DMS 273 (cell line): ENCODE measurements around the gene FREM3.
"Not testable (repeated sequence)": the region's sequence is repeated elsewhere in the genome, so short reads cannot be mapped to it uniquely, and the experiment has no call there.

ENCODE experiments used
- DNase-seq: peaks from one replicate; lab custom pipeline; 2025; ENCODE audit not compliant: unreplicated experiment; lab: John Stamatoyannopoulos, UW

FREM3 gene

GRCh38 chr4:143700416-143701352 lies at the start of gene FREM3:
FREM3 (minus strand) TSS chr4:143700675; CDS start chr4:143700675, 0 bp downstream.
- DNase-seq, result no peak

GRCh38 chr4:143745874-143746273 lies 45.4 kb upstream of the FREM3 start:
- DNase-seq, result no peak

- no peak for DNase-seq
Observed at GRCh38 chr4:143743591-143743990, 43.1 kb upstream of the FREM3 start.

- no peak for DNase-seq
Observed at GRCh38 chr4:143742834-143743233, 42.4 kb upstream of the FREM3 start.

GRCh38 chr4:143736861-143737260 lies 36.4 kb upstream of the FREM3 start:
- no peak for DNase-seq

- DNase-seq, result not testable (repeated sequence)
Observed at GRCh38 chr4:143736061-143736460, 35.6 kb upstream of the FREM3 start.

GRCh38 chr4:143728166-143728565 lies 27.7 kb upstream of the FREM3 start:
- no peak for DNase-seq

- DNase-seq, result no peak
Observed at GRCh38 chr4:143726714-143727113, 26.2 kb upstream of the FREM3 start.

- DNase-seq, result no peak
Observed at GRCh38 chr4:143721317-143721716, 20.8 kb upstream of the FREM3 start.

- DNase-seq, result not testable (repeated sequence)
Observed at GRCh38 chr4:143718748-143719147, 18.3 kb upstream of the FREM3 start.

- no peak for DNase-seq
Observed at GRCh38 chr4:143713955-143714625, 13.6 kb upstream of the FREM3 start.

- no peak for DNase-seq
Observed at GRCh38 chr4:143713553-143713952, 13.1 kb upstream of the FREM3 start.

- DNase-seq, result no peak
Observed at GRCh38 chr4:143712155-143712550, 11.7 kb upstream of the FREM3 start.

- peak; percentile 63 for DNase-seq
Observed at GRCh38 chr4:143711543-143712154, 11.2 kb upstream of the FREM3 start.

- DNase-seq, result no peak
Observed at GRCh38 chr4:143701365-143701764, 890 bp upstream of the FREM3 start.

- no peak for DNase-seq
Observed at GRCh38 chr4:143700046-143700415, 444 bp downstream of the FREM3 start.

GRCh38 chr4:143699331-143700045 lies 987 bp downstream of the FREM3 start:
- DNase-seq, result no peak

GRCh38 chr4:143693856-143694255 lies 6.6 kb downstream of the FREM3 start:
- DNase-seq, result no peak

GRCh38 chr4:143692241-143692640 lies 8.2 kb downstream of the FREM3 start:
- no peak for DNase-seq

- no peak for DNase-seq
Observed at GRCh38 chr4:143679434-143679833, 21.0 kb downstream of the FREM3 start.

- not testable (repeated sequence) for DNase-seq
Observed at GRCh38 chr4:143673629-143674028, 26.8 kb downstream of the FREM3 start.
